Raji (cell line): ENCODE measurements around the gene KIN.

Experiments used
- POLR2A ChIP-seq: IDR thresholded peaks from 2 replicates; pipeline ENCODE4 v1.6.1; 2011; ENCODE audit warnings: low read depth, low read length, control low read depth; ENCODE audit not compliant: insufficient read depth

The KIN gene, protein sequence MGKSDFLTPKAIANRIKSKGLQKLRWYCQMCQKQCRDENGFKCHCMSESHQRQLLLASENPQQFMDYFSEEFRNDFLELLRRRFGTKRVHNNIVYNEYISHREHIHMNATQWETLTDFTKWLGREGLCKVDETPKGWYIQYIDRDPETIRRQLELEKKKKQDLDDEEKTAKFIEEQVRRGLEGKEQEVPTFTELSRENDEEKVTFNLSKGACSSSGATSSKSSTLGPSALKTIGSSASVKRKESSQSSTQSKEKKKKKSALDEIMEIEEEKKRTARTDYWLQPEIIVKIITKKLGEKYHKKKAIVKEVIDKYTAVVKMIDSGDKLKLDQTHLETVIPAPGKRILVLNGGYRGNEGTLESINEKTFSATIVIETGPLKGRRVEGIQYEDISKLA

GRCh38 chr10:7787857-7788638, at the start of gene KIN, which contains the start of gene ATP5F1C:
TSS of gene KIN (minus strand) at chr10:7787993. CDS start at chr10:7787933, 60 bp downstream.
TSS of gene ATP5F1C (plus strand) at chr10:7788177. CDS start at chr10:7788208, 31 bp downstream.
- peak; percentile 98 for TF ChIP-seq POLR2A

DNA sequence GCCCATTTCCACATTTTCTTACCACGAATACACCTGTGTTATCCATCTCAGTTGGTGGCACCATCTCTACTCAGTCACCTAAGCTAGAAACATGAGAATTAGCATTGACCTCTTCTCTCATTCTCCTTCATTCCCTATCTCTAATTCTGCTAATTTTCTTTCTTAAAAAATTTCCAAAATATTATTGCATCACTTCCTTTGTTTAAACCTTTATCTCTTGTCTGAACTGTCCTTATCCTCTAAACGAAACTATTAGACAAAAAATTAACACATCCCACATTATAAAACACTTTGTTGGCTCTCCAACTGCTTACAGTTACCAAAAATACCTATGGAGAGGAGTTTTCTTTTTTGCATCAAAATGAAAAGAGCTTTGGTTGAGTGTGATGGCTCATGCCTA, 48.8 kb upstream of the KIN start:
- no peak for TF ChIP-seq POLR2A

GRCh38 chr10:7834262-7834661, 46.5 kb upstream of the KIN start:
- no peak for TF ChIP-seq POLR2A

GRCh38 chr10:7833210-7833609, 45.4 kb upstream of the KIN start:
- TF ChIP-seq POLR2A, result no peak

DNA sequence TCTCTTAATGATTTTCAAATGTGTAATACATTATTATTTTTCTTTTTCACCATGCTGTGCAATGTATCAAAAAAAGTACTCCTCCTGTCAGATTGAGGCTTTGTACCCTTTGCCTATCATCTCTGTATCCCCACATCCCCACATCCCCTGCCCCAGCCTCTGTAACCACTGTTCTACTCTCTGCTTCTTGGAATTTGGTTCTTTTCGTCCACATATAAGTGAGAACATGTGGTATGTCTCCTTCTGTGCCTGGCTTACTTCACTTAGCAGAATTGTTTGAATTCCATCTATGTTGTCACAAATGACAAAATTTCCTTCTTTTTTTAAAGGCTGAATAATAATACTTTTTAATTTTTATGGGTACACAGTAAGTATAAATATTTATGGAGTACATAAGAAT, 44.3 kb upstream of the KIN start:
- TF ChIP-seq POLR2A, result no peak

DNA sequence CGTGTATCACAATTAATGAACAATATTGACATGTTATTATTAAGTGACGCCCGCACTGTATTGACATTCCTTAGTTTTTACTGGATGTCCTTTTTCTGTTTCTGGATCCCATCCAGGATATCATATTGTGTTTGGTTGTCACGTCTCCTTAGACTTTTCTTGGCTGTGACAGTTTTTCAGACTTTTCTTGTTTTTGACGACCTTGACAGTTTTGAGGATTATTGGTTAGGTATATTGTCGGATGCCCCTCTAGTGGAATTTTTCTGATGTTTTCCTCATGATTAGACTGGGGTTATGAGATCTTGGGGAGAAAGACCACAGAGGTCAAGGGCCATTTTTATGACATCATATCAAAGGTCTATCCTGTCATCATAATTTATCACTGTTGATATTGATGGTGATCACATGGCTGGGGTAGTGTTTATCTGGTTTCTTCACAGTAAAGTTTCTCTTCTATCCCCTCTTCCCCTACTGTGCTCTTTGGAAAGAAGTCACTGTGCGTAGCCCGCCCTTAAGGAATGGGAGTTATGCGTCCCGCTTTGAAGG, 41.6 kb upstream of the KIN start:
- TF ChIP-seq POLR2A, result no peak

GRCh38 chr10:7826971-7827370, 39.2 kb upstream of the KIN start:
- TF ChIP-seq POLR2A, result no peak

- no peak for TF ChIP-seq POLR2A
Observed at GRCh38 chr10:7824251-7824650, 36.5 kb upstream of the KIN start.

GRCh38 chr10:7819121-7819460, 31.3 kb upstream of the KIN start:
- no peak for TF ChIP-seq POLR2A

- peak; percentile 92 for TF ChIP-seq POLR2A
Observed at GRCh38 chr10:7818295-7819120, 30.7 kb upstream of the KIN start, which contains the start of gene TAF3. TSS of gene TAF3 (plus strand) at chr10:7818505. CDS start at chr10:7818710, 205 bp downstream.

DNA sequence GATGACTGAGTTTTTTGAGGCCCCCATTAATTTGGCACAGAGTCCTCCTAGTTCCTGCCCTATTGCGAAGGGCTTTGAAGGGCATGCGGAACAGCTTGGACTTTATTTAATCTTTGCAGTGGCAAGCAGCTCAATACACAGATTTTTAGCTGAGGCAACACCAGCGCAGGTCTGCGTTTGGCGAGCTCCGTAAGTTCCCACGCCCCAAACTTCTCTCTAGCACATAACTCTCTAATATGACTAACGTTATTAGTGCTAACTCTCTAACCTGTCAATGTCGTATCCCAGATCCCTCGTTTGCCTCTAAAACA, 30.1 kb upstream of the KIN start:
- TF ChIP-seq POLR2A, result no peak

DNA sequence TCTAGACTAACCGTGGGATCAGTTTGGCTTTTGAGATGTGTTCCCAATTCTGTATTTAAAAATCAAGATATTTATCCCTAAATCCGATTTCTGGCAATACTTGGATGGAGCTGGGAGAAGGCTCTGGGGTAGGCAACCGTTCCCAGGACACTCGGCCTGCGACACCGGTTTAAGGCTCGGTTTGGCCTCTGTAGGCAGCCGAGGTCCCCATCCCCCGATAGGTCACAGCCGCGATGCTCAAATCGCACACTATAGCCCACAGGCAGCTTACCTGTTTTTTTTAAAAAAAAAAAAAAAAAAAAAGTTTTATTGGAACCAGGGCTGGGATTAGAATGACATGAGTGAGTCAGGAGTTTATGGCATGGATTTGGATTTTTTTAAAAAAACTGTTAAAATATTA, 29.8 kb upstream of the KIN start:
- no peak for TF ChIP-seq POLR2A

GRCh38 chr10:7813481-7813880, 25.7 kb upstream of the KIN start:
- TF ChIP-seq POLR2A, result no peak

DNA sequence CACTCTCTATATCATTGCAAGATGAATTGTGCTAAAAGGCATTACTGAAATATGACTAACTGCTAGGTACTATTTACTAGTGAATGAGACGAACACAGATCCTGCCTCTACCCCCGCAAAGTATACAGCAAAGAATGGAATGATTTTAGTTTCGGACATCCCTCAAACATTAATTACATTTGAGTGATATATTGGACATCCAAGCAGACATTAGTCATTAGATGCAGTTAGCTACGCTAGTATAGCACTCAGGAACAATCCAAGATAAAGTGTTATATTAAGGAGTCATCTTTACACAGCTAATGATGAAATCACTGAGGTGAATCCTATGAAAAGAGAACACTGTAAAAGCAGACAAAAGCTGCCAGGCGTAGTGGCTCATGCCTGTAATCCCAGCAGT, 23.2 kb upstream of the KIN start:
- TF ChIP-seq POLR2A, result no peak

- no peak for TF ChIP-seq POLR2A
Observed at GRCh38 chr10:7810443-7810842, 22.6 kb upstream of the KIN start.
